Ramos (cell line): ENCODE results near the gene GH1.
"Not testable (repeated sequence)": the region's sequence is repeated elsewhere in the genome, so short reads cannot be mapped to it uniquely, and the experiment has no call there.

Source experiments
- in situ Hi-C: fragments of 300-500 bp; cut with MboI; formaldehyde crosslinking; loops from one replicate; pipeline ENCODE4 v1.14.3; 2022; ENCODE audit warnings: low sequenced_read_pairs; ENCODE audit not compliant: unreplicated experiment

The GH1 gene

DNA sequence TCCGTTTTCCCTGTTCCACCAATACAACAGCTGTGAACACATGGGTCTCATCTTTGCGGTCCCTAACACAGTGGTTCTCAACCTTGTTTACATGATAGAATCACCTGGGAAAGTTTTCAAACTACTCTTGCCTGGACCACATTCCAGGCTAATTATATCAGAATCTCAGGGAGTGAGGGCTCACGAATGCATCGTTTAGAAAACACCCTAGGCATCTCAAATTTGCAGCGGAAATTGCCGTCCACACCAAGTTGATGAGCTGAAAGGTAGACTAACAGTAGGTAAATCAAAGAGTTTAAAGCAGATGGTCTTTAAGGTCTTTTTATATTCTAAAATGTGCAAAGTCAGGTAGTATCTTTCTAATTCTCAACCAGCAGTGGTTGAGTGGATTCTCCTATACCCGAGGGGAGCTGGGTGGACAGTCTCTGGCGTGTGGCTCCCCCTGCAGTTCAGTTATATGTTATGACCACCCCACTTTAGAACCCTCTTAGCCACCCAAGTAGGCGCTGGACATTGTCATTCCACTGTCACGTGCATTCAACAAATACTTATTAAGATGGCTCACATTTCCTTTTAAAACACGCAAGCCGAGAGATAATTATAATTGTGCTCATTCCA lies 11.4 kb downstream of the GH1 start:
- in situ Hi-C loops, result not testable (repeated sequence)

DNA sequence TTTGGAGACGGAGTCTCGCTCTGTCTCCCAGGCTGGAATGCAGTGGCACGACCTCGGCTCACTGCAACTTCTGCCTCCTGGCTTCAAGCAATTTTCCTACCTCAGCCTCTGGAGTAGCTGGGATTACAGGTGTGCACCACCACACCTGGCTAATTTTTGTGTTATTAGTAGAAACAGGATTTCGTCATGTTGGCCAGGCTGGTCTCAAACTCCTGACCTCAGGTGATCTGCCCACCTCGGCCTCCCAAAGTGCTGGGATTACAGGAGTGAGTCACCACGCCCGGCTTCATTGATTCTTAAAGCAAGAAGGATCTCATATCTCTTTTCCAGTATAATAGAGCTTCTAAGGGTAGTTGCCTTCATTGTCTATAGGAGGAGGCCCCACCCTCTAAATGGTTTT lies 13.8 kb downstream of the GH1 start:
- in situ Hi-C loops, result not testable (repeated sequence)

DNA sequence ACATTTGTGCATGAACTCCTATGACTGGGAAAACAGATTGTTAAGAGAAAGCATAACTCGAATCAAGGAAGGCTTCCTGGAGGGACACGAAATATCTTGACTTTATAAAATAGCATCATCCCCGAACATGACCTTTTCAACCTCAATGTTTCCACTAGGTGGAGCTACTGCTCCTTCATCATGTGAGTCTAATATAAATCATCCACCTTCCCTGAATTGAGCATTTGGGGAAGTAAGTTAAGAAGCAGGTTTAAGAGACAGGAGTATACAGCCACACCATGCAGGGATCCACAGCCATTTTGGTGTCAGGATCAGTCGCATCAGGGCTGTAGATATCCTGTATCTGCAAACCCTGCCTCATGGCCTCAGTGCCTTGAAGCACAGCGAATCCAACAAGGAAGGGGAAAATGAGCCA lies 14.8 kb downstream of the GH1 start:
- in situ Hi-C loops, result not testable (repeated sequence)

DNA sequence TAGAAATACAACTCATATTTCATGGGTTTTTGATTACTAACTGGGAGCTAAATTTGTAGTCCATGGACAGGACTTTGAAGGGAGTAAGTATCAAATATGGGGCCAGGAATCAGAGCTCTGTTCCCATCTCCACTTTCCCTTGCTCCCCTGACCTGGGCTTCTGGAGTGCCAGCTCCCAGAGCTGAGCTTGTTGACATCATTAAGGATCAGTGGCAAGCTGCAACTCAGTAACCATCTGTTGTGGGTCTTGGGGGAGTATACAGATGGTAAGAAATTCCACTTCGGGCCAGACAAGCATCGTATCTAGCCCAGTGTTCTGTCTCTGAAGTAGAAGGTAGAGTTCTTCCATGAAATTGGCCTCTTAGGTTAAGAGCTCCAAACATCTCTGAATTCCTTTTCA lies 16.7 kb downstream of the GH1 start:
- in situ Hi-C loops, result not testable (repeated sequence)

DNA sequence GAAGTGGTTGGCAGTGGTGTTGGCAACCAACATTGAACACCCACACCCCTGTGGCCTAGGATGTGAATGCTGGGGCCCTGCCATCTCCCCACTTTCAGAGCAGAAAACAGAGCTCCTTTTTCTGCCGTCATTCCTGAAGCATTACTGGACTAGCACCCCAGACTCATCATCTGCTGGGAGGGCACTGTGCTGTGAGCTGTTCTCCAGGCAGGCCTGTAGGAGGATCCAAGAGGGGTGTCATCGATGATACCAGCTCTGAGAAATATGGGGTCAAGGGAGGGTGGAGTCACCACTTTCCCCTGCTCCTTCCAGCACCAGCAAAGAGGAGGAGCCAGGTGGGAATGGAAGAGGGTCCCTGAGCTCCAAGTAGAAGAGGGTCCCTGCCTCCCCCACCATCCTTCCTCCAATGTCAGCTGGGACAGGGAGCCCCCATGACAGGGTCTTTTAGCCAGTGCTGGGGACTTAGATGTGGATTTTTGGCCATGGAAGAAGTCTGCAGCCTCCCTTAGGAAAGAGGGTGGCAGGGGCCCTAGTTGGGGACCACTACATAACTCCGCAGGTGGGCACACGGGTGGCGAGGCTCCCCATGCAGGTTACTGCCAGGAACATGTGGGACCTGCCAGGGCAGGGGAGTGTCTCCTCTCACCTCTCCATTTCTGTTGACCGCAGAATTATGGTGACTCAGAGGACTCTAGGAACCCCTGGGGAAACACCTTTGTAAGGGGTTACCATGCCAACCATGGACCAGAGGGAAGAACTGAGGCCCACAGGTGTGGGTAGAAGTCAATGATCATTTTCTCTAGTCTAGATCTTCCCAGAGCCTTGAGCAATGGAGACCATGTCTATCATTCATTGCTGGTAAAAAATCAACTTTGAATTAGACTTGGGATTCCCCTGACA lies 19.5 kb downstream of the GH1 start:
- in situ Hi-C loops, result not testable (repeated sequence)

DNA sequence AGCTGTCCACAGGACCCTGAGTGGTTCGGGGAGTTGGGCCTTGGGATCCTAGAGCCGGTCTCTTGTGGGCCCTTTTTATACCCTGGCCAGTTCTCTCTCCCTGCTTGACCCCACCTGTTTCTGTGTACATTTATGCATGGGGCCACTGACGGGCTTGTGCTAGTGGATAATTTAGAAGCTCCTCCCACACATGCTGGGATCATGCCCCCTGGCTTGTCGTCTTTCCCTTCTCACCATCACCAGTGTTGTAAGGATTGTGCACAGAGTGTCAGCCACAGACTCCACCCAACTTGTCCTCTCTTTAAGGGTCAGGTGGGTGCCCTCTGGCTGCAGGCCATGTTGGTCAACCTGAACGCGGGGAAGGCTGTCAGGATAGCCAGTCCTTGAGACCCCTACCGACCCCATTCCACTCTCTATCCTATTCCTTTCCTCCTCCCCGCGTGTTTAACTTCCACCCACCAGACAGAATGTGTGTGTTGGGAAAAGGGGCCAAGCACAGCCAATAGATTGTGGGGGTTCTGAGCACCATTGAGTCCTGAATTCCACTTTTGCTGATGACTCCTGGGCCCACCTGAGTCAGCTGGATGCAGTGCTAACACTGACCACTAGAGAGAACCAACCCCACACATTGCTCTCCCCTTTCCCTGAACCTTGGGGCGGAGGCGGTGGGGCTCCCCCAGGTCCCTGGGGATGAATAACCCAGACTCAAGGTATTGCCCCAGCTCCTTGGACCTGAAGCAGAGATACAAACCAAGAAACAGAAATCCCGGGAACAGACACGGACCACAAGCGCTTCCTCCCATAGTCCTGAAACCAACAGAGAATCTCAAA lies 21.9 kb downstream of the GH1 start, which contains the start of gene CSH1:
Gene CSH1 (minus strand): TSS at position 51 of the 831 bp plus-strand sequence. CDS start 63 bp downstream, outside the sequence.
- in situ Hi-C loops, result not testable (repeated sequence)

DNA sequence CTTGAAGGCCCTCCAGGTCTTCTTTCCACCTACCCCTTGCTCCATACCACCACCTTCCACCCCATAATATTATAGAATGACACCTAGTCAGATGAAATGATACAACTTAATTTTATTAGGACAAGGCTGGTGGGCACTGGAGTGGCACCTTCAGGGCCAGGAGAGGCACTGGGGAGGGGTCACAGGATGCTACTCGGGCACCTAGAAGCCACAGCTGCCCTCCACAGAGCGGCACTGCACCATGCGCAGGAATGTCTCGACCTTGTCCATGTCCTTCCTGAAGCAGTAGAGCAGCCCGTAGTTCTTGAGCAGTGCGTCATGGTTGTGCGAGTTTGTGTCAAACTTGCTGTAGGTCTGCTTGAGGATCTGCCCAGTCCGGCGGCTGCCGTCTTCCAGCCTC lies 23.8 kb downstream of the GH1 start:
- in situ Hi-C loops, result not testable (repeated sequence)

DNA sequence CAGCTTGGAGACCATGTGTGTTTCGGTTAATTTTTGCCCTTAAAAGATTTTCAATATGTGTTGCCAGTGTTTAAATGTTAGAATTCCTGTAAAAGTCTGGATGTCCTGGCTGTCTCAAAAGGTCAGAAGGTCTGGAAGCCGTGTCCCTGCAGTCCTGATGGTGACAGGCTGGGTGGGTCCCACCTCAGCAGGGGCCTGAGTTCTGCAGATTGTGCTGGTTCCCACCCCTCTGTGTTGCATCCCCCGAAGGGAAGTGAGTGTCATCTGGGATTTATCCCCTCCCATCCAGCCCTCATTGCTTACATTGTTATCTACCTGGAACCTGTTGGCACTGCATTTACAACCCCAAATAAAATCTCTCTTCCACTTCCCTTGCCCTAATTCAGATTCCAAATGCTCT lies 24.6 kb downstream of the GH1 start:
- in situ Hi-C loops, result not testable (repeated sequence)

DNA sequence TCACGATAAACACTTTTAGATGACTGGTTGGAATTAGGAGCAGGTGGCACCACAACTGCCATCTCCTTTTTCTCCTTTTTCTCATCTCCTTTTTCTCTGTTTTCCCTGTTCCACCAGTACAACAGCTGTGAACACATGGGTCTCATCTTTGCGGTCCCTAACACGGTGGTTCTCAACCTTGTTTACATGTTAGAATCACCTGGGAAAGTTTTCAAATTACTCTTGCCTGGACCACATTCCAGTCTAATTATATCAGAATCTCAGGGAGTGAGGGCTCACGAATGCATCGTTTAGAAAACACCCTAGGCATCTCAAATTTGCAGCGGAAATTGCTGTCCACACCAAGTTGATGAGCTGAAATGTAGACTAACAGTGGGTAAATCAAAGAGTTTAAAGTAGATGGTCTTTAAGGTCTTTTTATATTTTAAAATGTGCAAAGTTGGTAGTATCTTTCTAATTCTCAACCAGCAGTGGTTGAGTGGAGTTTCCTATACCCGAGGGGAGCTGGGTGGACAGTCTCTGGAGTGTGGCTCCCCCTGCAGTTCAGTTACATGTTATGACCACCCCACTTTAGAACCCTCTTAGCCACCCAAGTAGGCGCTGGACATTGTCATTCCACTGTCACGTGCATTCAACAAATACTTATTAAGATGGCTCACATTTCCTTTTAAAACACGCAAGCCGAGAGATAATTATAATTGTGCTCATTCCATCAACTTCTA lies 26.2 kb downstream of the GH1 start:
- in situ Hi-C loops, result not testable (repeated sequence)

DNA sequence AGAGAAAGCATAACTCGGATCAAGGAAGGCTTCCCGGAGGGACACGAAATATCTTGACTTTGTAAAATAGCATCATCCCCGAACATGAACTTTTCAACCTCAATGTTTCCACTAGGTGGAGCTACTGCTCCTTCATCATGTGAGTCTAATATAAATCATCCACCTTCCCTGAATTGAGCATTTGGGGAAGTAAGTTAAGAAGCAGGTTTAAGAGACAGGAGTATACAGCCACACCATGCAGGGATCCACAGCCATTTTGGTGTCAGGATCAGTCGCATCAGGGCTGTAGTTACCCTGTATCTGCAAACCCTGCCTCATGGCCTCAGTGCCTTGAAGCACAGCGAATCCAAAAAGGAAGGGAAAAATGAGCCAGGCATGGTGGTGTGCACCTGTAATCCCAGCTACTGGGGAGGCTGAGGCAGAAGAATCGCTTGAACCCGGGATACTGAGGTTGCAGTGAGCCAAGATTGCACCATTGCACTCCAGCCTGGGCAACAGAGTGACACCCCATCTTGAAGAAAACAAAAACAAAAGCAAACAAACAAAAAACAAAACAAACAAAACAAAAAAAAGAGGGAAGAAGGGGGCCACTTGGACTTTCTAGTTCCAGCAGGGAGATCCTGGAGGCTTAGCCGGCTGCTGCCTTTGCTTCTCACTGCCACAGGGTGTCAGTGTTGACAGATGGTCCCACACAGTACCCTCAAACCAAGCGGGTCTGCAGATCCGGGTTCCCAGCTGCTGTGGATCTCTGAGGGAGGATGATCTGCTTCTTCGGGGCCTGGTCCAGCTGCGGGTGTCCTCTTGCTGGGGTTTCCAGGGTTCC lies 29.4 kb downstream of the GH1 start:
- in situ Hi-C loops, result loop anchor here (10.0 kb wide), 1 partner anchor 396 kb away; no protein-coding TSS in a partner anchor

DNA sequence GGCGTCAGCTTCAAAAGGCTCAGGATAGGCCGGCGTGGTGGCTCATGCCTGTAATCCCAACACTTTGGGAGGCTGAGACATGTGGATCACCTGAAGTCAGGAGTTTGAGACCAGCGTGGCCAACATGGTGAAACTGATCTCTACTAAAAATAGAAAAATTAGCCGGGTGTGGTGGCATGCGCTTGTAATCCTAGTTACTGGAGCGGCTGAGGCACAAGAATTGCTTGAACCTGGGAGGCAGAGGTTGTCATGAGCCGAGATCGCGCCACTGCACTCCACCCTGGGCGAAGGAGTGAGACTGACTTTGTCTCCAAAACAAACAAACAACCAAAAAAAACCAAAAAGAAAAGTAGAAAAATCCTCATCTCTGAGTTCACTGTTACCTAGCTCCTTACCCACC lies 33.5 kb downstream of the GH1 start:
- in situ Hi-C loops, result loop anchor here (10.0 kb wide), 1 partner anchor 400 kb away; no protein-coding TSS in a partner anchor

DNA sequence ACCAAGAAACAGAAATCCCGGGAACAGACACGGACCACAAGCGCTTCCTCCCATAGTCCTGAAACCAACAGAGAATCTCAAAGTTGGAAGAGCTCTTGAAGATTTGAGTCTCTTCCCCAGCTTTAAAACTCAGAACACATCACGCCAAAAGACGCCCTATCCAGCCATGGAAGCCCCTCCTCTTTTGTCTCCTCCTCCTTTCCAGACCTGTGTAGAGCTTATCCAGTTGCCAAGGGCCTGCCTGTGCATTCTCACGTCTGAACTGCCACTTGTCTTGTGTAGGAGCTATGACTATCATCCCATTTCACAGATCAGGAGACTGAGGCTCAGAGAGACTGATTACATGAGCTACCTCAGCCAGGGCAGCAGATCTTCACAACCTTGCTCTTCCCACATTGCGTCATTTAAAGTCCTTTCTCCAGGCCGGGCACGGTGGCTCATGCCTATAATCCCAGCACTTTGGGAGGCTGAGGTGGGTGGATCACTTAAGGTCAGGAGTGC lies 36.0 kb downstream of the GH1 start:
- in situ Hi-C loops, result loop anchor here (10.0 kb wide), 1 partner anchor 402 kb away; no protein-coding TSS in a partner anchor

DNA sequence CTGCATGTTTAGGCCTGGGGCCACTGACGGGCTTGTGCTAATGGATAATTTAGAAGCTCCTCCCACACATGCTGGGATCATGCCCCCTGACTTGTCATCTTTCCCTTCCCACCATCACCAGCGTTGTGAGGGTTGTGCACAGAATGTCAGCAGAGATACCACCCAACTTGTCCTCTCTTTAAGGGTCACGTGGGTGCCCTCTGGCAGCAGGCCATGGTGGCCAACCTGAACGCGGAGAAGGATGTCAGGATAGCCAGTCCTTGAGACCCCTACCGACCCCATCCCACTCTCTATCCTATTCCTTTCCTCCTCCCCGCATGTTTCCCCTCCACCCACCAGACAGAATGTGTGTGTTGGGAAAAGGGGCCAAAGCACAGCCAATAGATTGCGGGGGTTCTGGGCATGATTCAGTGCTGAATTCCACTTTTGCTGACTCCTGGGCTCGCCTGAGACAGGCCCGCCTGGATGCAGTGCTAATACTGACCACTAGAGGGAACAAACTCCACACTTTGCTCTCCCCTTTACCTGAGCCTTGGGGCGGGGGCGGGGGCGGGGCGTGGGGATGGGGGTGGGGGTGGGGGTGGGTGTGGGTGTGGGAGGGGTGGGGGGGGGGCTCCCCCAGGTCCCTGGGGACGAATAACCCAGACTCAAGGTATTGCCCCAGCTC lies 36.6 kb downstream of the GH1 start, which contains the start of gene GH2:
Gene GH2 (minus strand): TSS at position 10 of the 667 bp plus-strand sequence. CDS start 143 bp downstream, outside the sequence.
- in situ Hi-C loops, result loop anchor here (10.0 kb wide), 1 partner anchor 403 kb away; no protein-coding TSS in a partner anchor

DNA sequence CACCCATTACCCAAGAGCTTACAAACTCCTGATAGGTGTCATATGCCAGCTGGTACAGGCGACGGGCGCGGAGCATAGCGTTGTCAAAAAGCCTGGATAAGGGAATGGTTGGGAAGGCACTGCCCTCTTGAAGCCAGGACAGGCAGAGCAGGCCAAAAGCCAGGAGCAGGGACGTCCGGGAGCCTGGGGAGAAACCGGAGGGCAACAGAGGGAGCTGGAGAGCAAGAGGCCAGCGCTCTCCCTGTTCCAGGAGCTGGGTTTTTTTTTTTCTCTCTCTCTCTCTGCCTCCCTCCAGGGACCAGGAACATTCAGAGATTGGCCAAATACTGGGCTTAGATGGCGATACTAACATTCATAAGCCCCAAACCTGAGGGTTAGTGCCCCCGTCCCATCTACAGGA lies 37.3 kb downstream of the GH1 start:
- in situ Hi-C loops, result loop anchor here (10.0 kb wide), 1 partner anchor 403 kb away; no protein-coding TSS in a partner anchor

DNA sequence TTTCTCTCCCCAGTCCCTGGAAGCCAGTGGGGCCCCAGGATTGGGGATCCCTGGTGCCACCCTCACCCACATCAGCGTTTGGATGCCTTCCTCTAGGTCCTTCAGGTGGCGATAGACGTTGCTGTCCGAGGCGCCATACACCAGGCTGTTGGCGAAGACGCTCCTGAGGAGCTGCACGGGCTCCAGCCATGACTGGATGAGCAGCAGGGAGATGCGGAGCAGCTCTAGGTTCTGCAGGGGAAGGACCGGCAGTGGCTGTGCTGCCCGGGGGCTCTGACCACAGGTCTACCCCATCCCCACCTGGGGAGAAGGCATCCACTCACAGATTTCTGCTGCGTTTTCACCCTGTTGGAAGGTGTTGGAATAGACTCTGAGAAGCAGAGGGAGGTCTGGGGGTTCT lies 37.9 kb downstream of the GH1 start:
- in situ Hi-C loops, result loop anchor here (10.0 kb wide), 1 partner anchor 404 kb away; no protein-coding TSS in a partner anchor

DNA sequence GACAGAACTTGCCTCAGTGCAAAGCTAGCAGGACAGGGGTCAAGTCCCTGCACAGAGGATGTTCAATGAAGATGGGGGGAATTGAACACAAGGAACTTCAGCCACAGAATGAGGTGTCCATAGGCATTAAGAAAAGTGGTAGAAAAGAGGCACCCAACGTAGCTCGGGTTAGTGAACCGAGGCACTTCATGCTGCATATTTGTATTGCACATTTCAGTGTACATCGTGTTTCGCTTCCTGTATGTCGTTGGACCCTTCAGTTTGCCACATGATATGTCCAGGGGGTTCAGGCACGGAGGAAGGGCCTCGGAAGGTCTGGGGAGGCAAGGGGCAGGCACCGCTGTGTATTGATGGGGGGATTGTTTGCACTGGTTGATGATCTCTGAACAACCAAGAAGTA lies 40.2 kb downstream of the GH1 start:
- in situ Hi-C loops, result not testable (repeated sequence)

DNA sequence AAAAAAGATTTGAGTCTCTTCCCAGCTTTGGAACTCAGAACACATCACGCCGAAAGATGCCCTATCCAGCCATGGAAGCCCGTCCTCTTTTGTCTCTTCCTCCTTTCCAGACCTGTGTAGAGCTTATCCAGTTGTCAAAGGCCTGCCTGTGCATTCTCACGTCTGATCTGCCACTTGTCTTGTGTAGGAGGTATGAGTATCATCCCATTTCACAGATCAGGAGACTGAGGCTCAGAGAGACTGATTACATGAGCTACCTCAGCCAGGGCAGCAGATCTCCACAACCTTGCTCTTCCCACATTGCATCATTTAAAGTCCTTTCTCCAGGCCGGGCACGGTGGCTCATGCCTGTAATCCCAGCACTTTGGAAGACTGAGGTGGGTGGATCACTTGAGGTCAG lies 43.9 kb downstream of the GH1 start:
- in situ Hi-C loops, result loop anchor here (25.0 kb wide), 1 partner anchor 437 kb away; the partner anchor contains the start of gene CYB561
